ENCODE data around the gene FAM149B1. TPM values are rescaled to one million over a fixed set of nuclear protein-coding genes. Genes with fewer than 3 reads are reported as not detected.

Gene FAM149B1
- total and polyA plus RNA-seq, 2 of the 13 experiments (the other 11 are each of a cell fraction or from before 2014, with no cell fraction given): 9.3 to 16.8 TPM

GRCh38 chr10:73251683-73252444, 83.9 kb downstream of the FAM149B1 start (continued):
- no peak for TF ChIP-seq SMARCC2 (IDR thresholded peaks at IDR 0.05)
- TF ChIP-seq MAF1 (CRISPR knock-in tag; IDR thresholded peaks at IDR 0.05; ENCODE audit: borderline replicate concordance): 0 out of 2 replicates have a peak, but pooled peaks have one; percentile 13
- 0 out of 2 replicates have a peak, but pooled peaks have one; percentile 4 for TF ChIP-seq GZF1 (CRISPR knock-in tag; IDR thresholded peaks at IDR 0.05)
- 0 out of 2 replicates have a peak, but pooled peaks have one; percentile 25 for TF ChIP-seq ZNF678 (CRISPR knock-in tag; IDR thresholded peaks at IDR 0.05)
- TF ChIP-seq ZNF451 (CRISPR knock-in tag; IDR thresholded peaks at IDR 0.05): 0 out of 2 replicates have a peak, but pooled peaks have one; percentile 9
- no peak for TF ChIP-seq ZNF563 (CRISPR knock-in tag; IDR thresholded peaks at IDR 0.05)
- TF ChIP-seq ZNF234 (CRISPR knock-in tag; conservative IDR thresholded peaks at IDR 0.05): no peak
- no peak for TF ChIP-seq ZNF543 (CRISPR knock-in tag; IDR thresholded peaks at IDR 0.05)
- TF ChIP-seq ZNF670 (CRISPR knock-in tag; IDR thresholded peaks at IDR 0.05; ENCODE audit: borderline replicate concordance): no peak
- peak; percentile 77; the same call in 1 of the 2 replicates for TF ChIP-seq ZNF180 (CRISPR knock-in tag; IDR thresholded peaks at IDR 0.05; ENCODE audit: borderline replicate concordance, low read depth)
- TF ChIP-seq ISX (CRISPR knock-in tag; conservative IDR thresholded peaks at IDR 0.05): 0 out of 2 replicates have a peak, but pooled peaks have one; percentile 47
- TF ChIP-seq EED (CRISPR knock-in tag; IDR thresholded peaks at IDR 0.05): peak; percentile 19; the same call in 1 of the 2 replicates
- TF ChIP-seq MYNN (CRISPR knock-in tag; IDR thresholded peaks at IDR 0.05; ENCODE audit: low read depth): no peak
- TF ChIP-seq, protein P1, sequence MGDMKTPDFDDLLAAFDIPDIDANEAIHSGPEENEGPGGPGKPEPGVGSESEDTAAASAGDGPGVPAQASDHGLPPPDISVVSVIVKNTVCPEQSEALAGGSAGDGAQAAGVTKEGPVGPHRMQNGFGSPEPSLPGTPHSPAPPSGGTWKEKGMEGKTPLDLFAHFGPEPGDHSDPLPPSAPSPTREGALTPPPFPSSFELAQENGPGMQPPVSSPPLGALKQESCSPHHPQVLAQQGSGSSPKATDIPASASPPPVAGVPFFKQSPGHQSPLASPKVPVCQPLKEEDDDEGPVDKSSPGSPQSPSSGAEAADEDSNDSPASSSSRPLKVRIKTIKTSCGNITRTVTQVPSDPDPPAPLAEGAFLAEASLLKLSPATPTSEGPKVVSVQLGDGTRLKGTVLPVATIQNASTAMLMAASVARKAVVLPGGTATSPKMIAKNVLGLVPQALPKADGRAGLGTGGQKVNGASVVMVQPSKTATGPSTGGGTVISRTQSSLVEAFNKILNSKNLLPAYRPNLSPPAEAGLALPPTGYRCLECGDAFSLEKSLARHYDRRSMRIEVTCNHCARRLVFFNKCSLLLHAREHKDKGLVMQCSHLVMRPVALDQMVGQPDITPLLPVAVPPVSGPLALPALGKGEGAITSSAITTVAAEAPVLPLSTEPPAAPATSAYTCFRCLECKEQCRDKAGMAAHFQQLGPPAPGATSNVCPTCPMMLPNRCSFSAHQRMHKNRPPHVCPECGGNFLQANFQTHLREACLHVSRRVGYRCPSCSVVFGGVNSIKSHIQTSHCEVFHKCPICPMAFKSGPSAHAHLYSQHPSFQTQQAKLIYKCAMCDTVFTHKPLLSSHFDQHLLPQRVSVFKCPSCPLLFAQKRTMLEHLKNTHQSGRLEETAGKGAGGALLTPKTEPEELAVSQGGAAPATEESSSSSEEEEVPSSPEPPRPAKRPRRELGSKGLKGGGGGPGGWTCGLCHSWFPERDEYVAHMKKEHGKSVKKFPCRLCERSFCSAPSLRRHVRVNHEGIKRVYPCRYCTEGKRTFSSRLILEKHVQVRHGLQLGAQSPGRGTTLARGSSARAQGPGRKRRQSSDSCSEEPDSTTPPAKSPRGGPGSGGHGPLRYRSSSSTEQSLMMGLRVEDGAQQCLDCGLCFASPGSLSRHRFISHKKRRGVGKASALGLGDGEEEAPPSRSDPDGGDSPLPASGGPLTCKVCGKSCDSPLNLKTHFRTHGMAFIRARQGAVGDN (CRISPR knock-in tag; IDR thresholded peaks at IDR 0.05): no peak
- no peak for TF ChIP-seq CENPT (CRISPR knock-in tag; IDR thresholded peaks at IDR 0.05; ENCODE audit: low read depth)
- TF ChIP-seq, protein P2, sequence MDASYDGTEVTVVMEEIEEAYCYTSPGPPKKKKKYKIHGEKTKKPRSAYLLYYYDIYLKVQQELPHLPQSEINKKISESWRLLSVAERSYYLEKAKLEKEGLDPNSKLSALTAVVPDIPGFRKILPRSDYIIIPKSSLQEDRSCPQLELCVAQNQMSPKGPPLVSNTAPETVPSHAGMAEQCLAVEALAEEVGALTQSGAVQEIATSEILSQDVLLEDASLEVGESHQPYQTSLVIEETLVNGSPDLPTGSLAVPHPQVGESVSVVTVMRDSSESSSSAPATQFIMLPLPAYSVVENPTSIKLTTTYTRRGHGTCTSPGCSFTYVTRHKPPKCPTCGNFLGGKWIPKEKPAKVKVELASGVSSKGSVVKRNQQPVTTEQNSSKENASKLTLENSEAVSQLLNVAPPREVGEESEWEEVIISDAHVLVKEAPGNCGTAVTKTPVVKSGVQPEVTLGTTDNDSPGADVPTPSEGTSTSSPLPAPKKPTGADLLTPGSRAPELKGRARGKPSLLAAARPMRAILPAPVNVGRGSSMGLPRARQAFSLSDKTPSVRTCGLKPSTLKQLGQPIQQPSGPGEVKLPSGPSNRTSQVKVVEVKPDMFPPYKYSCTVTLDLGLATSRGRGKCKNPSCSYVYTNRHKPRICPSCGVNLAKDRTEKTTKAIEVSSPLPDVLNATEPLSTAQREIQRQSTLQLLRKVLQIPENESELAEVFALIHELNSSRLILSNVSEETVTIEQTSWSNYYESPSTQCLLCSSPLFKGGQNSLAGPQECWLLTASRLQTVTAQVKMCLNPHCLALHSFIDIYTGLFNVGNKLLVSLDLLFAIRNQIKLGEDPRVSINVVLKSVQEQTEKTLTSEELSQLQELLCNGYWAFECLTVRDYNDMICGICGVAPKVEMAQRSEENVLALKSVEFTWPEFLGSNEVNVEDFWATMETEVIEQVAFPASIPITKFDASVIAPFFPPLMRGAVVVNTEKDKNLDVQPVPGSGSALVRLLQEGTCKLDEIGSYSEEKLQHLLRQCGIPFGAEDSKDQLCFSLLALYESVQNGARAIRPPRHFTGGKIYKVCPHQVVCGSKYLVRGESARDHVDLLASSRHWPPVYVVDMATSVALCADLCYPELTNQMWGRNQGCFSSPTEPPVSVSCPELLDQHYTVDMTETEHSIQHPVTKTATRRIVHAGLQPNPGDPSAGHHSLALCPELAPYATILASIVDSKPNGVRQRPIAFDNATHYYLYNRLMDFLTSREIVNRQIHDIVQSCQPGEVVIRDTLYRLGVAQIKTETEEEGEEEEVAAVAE (CRISPR knock-in tag; IDR thresholded peaks at IDR 0.05; ENCODE audit: borderline replicate concordance): peak; percentile 76
- TF ChIP-seq NFYB (CRISPR knock-in tag; IDR thresholded peaks at IDR 0.05): 0 out of 2 replicates have a peak, but pooled peaks have one; percentile 17
- no peak for TF ChIP-seq SMAD1 (CRISPR knock-in tag; IDR thresholded peaks at IDR 0.05; ENCODE audit: borderline replicate concordance, low read depth)
- 0 out of 2 replicates have a peak, but pooled peaks have one; percentile 42 for TF ChIP-seq ATF7-NPFF (CRISPR knock-in tag; IDR thresholded peaks at IDR 0.05; ENCODE audit: low read depth)

All from HepG2 (cell line).